ENCODE results near the gene TOR3A. TPM values are rescaled to one million over a fixed set of nuclear protein-coding genes. Genes with fewer than 3 reads are reported as not detected.

Gene TOR3A
- total and polyA plus RNA-seq, 2 donors (not counting 3 experiments of a cell fraction or from before 2014, with no cell fraction given): 14.9 to 16.7 TPM

GRCh38 chr1:179127163-179127895 is 45.5 kb downstream of the TOR3A start:
- H3K9me3 ChIP-seq (replicated peaks; ENCODE audit: control insufficient read depth, insufficient read depth, low read length): no peaks in the 10 kb centered on the region
- peak overlapping the region; percentile 86 for H3K4me2 ChIP-seq (ENCODE audit: insufficient read depth, low read length)
- peaks cover 57% of the 10 kb centered on the region for H3K4me1 ChIP-seq (ENCODE audit: control insufficient read depth, extremely low read depth, insufficient read depth, low read length)
- H2AFZ ChIP-seq (ENCODE audit: low read depth, low read length): no peak overlapping the region
- FAIRE-seq (peak; percentile 66), DNase-seq (ENCODE audit: low read depth, low spot score) (peak; percentile 77)
- ChIA-PET CTCF (interaction anchor here (0.8 to 2.4 kb wide), 7 partner anchors 8 to 166 kb away, joined by 3 to 9 read pairs (median 5); partner anchors contain the start of gene SOAT1), POLR2A (interaction anchor here (1.8 kb wide), 1 partner anchor 14 kb away, joined by 14 read pairs; no protein-coding TSS in a partner anchor)
- H3K79me2 ChIP-seq (ENCODE audit: control insufficient read depth, insufficient read depth, low read length): peaks cover 89% of the 10 kb centered on the region
- H4K20me1 ChIP-seq (replicated peaks; ENCODE audit: control insufficient read depth, extremely low read depth, insufficient read depth, low read length): peaks cover 18% of the 10 kb centered on the region
- dilution Hi-C loops (cut with MboI; ENCODE audit: extremely low pct_ligation_motif_present, low sequenced_read_pairs) (no loop called here), intact Hi-C loops (cut with micrococcal nuclease) (loop anchor here (1.0 kb wide), 2 partner anchors 14 to 165 kb away; no protein-coding TSS in a partner anchor)
- BruUV-seq (replicated peaks): TSS peak; percentile 85
- H3K27me3 ChIP-seq (ENCODE audit: control insufficient read depth in 2 of 2, insufficient read depth in 2 of 2, low read length in 2 of 2): no peaks in the 10 kb centered on the region
- H3K4me3 ChIP-seq (replicated peaks in 1 of 3; ENCODE audit: insufficient read depth in 1 of 3, low read depth in 1 of 3, low read length in 3 of 3): peak overlapping the region in 1 of 3 experiments; percentile 34
- peak overlapping the region; percentile 53 for H3K27ac ChIP-seq (ENCODE audit: insufficient read depth, low read depth, low read length)
- no peak for TF ChIP-seq CTCF (IDR thresholded peaks at IDR 0.05; ENCODE audit: extremely low read depth in 1 of 2, insufficient read depth in 1 of 2, low read depth in 1 of 2, low read length in 2 of 2)
- TF ChIP-seq JUN (IDR thresholded peaks at IDR 0.05; ENCODE audit: borderline replicate concordance, insufficient read depth, insufficient read length, low read depth): peak; percentile 70
- TF ChIP-seq FOS (IDR thresholded peaks at IDR 0.05; ENCODE audit: borderline replicate concordance, insufficient read depth, low read length): peak; percentile 72
- H3K36me3 ChIP-seq (ENCODE audit: control insufficient read depth in 2 of 2, extremely low read depth in 1 of 2, insufficient read depth in 2 of 2, low read length in 2 of 2): peaks cover 16 to 38% of the 10 kb centered on the region in 2 experiments
- H3K9me1 ChIP-seq (replicated peaks; ENCODE audit: control insufficient read depth, extremely low read depth, insufficient read depth, low read length): no peaks in the 10 kb centered on the region
- peak overlapping the region; percentile 46 for H3K9ac ChIP-seq (replicated peaks; ENCODE audit: extremely low read depth, insufficient read depth, low read length)
